ENCODE measurements around the gene COLEC11.

- TF ChIP-seq, protein P1, sequence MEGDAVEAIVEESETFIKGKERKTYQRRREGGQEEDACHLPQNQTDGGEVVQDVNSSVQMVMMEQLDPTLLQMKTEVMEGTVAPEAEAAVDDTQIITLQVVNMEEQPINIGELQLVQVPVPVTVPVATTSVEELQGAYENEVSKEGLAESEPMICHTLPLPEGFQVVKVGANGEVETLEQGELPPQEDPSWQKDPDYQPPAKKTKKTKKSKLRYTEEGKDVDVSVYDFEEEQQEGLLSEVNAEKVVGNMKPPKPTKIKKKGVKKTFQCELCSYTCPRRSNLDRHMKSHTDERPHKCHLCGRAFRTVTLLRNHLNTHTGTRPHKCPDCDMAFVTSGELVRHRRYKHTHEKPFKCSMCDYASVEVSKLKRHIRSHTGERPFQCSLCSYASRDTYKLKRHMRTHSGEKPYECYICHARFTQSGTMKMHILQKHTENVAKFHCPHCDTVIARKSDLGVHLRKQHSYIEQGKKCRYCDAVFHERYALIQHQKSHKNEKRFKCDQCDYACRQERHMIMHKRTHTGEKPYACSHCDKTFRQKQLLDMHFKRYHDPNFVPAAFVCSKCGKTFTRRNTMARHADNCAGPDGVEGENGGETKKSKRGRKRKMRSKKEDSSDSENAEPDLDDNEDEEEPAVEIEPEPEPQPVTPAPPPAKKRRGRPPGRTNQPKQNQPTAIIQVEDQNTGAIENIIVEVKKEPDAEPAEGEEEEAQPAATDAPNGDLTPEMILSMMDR (IDR thresholded peaks at IDR 0.05): no peak
- no peak for TF ChIP-seq POLR2A (IDR thresholded peaks at IDR 0.05)
Measured at GRCh38 chr2:3645745-3646389, 51.0 kb downstream of the COLEC11 start.
